Activated B cell treated with CpG ODN at 0.5 μM for 24 hours (primary cell): ENCODE data around the gene CSNK1E. TPM values are rescaled to one million over a fixed set of nuclear protein-coding genes. Genes with fewer than 3 reads are reported as not detected.

ENCODE experiments used
- ATAC-seq: fragments of 200-7000 bp; cut with Tn5 transposase; one replicate; pipeline ENCODE4 v1.10.0; 2021; ENCODE audit warnings: low read depth, mild to moderate bottlenecking, moderate library complexity
- CTCF ChIA-PET: fragments of 350-600 bp; sonication (Branson Sonifier 250); formaldehyde crosslinking; loops from one replicate; lab custom pipeline; 2021; ENCODE audit warnings: antibody characterized with exemption; lab: Charles Lee
- POLR2A ChIA-PET: fragments of 350-600 bp; sonication (Branson Sonifier 250); formaldehyde crosslinking; loops from one replicate; lab custom pipeline; 2021; ENCODE audit warnings: antibody characterized with exemption; lab: Charles Lee
- DNase-seq: peaks from one replicate; pipeline ENCODE4 v3.0.0; 2022
- H3K27ac Mint-ChIP-seq: one replicate; pipeline ENCODE4 v1.8.0; 2020; ENCODE audit warnings: mixed read lengths
- H3K27me3 Mint-ChIP-seq: one replicate; pipeline ENCODE4 v1.8.0; 2021; ENCODE audit warnings: mixed read lengths
- H3K36me3 Mint-ChIP-seq: one replicate; pipeline ENCODE4 v1.8.0; 2021; ENCODE audit warnings: low read depth, mixed read lengths
- H3K4me1 Mint-ChIP-seq: one replicate; pipeline ENCODE4 v1.8.0; 2021; ENCODE audit warnings: mixed read lengths
- H3K4me3 Mint-ChIP-seq: one replicate; pipeline ENCODE4 v1.8.0; 2020; ENCODE audit warnings: mild to moderate bottlenecking, mixed read lengths
- H3K9me3 Mint-ChIP-seq: one replicate; pipeline ENCODE4 v1.8.0; 2020; ENCODE audit warnings: mixed read lengths
- intact Hi-C: fragments of 100-400 bp; cut with micrococcal nuclease; formaldehyde crosslinking; loops from one replicate; pipeline ENCODE4 v1.15.1; 2024
- total RNA-seq: library from RNA; stranded (reverse); gene quantifications from 2 replicates; pipeline ENCODE4 v1.2.3, GENCODE V29; 2022
- TF ChIP-seq, protein P1 (sequence below): fragments of 200-600 bp; IDR thresholded peaks from one replicate; pipeline ENCODE4 v1.8.0; 2022; ENCODE audit warnings: antibody characterized with exemption, mild to moderate bottlenecking

The CSNK1E gene
- total RNA-seq, 1 donor from 2014 or later, result 85.2 TPM

DNA sequence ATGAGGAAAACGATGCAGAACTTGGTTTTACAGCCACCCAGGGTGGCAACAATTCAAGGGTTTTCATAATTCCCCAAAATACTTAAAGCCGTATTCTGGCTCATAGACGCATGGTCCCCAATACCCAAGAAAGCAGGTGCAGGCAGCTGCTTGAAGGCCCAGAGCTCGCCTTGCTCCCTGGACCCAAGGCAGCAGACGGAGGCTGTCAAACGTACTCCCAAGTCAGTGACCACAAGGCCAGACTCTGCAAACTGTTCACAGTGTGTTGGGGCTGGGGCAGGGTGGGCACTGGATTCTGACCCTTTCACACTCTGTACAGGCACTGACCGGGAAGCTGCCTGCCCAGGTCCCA is 65.9 kb downstream of the CSNK1E start:
- DNase-seq, result no peak
- H3K36me3 Mint-ChIP-seq, result peaks cover 10% of the 10 kb centered on the region
- no peak for ATAC-seq
- no peak overlapping the region for H3K27ac Mint-ChIP-seq
- CTCF ChIA-PET, result no interaction called here
- POLR2A ChIA-PET, result no interaction called here
- TF ChIP-seq, protein P1, sequence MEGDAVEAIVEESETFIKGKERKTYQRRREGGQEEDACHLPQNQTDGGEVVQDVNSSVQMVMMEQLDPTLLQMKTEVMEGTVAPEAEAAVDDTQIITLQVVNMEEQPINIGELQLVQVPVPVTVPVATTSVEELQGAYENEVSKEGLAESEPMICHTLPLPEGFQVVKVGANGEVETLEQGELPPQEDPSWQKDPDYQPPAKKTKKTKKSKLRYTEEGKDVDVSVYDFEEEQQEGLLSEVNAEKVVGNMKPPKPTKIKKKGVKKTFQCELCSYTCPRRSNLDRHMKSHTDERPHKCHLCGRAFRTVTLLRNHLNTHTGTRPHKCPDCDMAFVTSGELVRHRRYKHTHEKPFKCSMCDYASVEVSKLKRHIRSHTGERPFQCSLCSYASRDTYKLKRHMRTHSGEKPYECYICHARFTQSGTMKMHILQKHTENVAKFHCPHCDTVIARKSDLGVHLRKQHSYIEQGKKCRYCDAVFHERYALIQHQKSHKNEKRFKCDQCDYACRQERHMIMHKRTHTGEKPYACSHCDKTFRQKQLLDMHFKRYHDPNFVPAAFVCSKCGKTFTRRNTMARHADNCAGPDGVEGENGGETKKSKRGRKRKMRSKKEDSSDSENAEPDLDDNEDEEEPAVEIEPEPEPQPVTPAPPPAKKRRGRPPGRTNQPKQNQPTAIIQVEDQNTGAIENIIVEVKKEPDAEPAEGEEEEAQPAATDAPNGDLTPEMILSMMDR, result no peak
- intact Hi-C loops, result no loop called here
- H3K4me3 Mint-ChIP-seq, result no peak overlapping the region
- no peaks in the 10 kb centered on the region for H3K27me3 Mint-ChIP-seq
- peaks cover 10% of the 10 kb centered on the region for H3K4me1 Mint-ChIP-seq
- H3K9me3 Mint-ChIP-seq, result no peaks in the 10 kb centered on the region

DNA sequence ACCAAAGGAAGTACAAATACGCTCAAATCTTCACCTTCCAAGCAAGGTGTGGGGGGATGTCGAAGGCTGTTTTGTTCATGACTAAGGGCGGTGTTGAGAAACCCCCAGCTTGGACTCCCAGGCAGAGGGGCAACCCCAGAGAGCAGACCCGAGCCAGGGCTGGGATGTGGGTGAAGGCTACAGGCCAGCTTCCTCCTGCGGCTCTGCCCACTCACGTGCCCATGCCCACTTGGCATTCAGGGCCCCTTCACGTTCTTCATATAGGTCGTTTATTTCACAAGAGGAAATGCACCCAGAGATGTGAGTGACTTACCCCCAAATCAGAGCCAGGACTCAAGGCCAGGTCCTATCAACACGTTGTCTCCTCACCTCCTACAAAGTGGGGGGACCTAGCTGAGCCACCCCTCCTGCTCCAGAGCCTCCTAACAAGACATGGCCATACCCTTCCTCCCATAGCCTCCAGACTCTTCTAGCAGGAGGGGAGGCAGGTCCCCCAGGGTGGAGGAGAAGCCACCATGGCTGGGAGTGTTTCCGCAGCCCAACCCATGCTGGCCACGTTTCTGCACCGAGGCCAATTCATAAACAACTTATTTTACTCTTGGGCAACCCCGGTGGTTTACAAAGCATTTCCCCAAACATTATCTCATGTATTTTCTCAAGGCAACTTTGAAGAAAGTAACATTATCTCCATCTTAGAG is 66.4 kb downstream of the CSNK1E start:
- DNase-seq (no peak), ATAC-seq (no peak)
- H3K36me3 Mint-ChIP-seq, result peaks cover 10% of the 10 kb centered on the region
- H3K4me3 Mint-ChIP-seq, result no peak overlapping the region
- H3K27ac Mint-ChIP-seq, result no peak overlapping the region
- no peaks in the 10 kb centered on the region for H3K27me3 Mint-ChIP-seq
- H3K9me3 Mint-ChIP-seq, result no peaks in the 10 kb centered on the region
- ChIA-PET CTCF (no interaction called here), POLR2A (no interaction called here)
- TF ChIP-seq, protein P1, result no peak
- peaks cover 14% of the 10 kb centered on the region for H3K4me1 Mint-ChIP-seq
- intact Hi-C loops, result no loop called here

DNA sequence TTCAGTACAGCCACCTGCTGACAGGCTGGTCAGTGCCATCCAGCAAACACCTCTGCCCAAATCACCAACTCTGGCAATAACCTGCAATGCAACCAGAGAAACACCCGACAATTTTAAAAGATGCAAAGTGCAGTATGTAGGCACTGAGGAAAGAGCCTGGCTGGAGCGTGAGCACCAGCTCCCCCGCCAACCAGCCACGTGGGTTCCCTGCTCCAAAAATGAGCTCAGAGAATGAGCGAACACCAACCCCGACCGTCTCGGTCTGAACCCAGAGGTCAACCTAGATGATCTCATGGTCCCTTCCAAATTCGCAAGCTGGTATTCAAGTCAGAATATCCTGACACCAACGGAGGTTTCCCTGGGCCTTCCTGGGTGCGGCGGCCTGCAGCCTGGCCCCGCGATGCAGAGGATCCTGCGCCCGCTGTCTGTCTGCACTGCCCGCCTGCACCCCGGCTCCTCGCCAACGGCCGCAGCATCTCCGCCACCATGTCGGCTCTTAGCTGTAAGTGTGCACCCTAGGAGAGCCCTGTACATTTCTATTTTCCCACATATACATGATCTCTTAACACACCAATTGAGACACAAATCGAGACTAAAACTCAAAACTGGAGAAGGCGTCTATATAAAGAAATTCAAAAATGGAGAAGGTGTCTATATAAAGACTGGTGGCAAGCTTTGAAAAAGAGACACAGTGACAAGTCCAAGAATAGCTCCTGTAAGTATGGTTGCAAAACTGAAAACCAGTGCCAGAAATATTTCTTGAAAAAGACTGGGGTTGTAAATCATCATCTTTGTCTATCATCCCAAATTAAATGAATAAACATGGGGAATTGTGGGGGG is 67.2 kb downstream of the CSNK1E start:
- Mint-ChIP-seq H3K4me1 (peaks cover 14% of the 10 kb centered on the region), H3K9me3 (no peaks in the 10 kb centered on the region), H3K27ac (no peak overlapping the region), H3K36me3 (peaks cover 10% of the 10 kb centered on the region), H3K4me3 (no peak overlapping the region), H3K27me3 (no peaks in the 10 kb centered on the region)
- TF ChIP-seq, protein P1, result no peak
- ATAC-seq (no peak), DNase-seq (no peak)
- intact Hi-C loops, result no loop called here
- ChIA-PET CTCF (no interaction called here), POLR2A (no interaction called here)

DNA sequence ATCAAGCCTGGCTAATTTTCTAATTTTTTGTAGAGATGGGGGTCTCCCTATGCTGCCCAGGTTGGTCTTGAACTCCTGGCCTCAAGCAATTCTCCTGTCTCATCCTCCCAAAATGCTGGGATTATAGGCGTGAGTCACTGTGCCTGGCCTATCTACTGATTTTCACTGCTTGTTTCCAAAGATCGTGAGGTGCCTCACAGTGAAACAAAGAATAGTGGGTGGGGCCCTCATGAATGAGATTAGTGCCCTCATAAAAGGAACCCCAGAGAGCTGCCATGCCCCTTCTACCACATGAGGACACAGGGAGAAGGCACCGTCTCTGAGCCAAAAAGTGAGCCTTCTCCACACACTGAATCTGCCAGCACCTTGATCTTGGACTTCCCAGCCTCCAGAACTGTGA is 67.9 kb downstream of the CSNK1E start:
- TF ChIP-seq, protein P1, result no peak
- H3K27ac Mint-ChIP-seq, result no peak overlapping the region
- no peak overlapping the region for H3K4me3 Mint-ChIP-seq
- no peak for DNase-seq
- CTCF ChIA-PET, result no interaction called here
- H3K27me3 Mint-ChIP-seq, result no peaks in the 10 kb centered on the region
- H3K4me1 Mint-ChIP-seq, result peaks cover 14% of the 10 kb centered on the region
- intact Hi-C loops, result no loop called here
- H3K36me3 Mint-ChIP-seq, result peaks cover 10% of the 10 kb centered on the region
- POLR2A ChIA-PET, result no interaction called here
- no peaks in the 10 kb centered on the region for H3K9me3 Mint-ChIP-seq
- ATAC-seq, result no peak

DNA sequence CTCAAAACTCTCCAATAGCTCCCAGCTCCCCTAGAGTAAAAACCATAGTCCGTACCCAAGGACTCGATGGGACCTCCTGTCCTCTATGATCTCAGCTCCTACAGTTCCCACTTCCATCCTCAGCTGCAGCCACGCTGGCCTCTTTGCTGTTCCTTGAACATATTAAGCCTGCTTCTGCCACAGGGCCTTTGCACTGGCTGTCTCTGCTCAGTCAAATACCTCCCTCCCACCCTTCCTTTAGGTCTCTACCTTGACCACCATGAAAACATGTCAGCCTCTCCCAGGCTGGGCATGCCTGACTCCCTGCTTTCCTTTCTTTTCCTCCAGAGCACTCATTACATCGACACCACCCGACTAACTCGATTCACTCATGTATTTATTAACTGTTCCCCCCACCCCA is 69.0 kb downstream of the CSNK1E start:
- TF ChIP-seq, protein P1, result no peak
- Mint-ChIP-seq H3K36me3 (peaks cover 19% of the 10 kb centered on the region), H3K27me3 (no peaks in the 10 kb centered on the region), H3K27ac (no peak overlapping the region), H3K9me3 (no peaks in the 10 kb centered on the region), H3K4me3 (no peak overlapping the region), H3K4me1 (peaks cover 14% of the 10 kb centered on the region)
- no peak for DNase-seq
- ATAC-seq, result no peak
- POLR2A ChIA-PET, result no interaction called here
- CTCF ChIA-PET, result no interaction called here
- intact Hi-C loops, result no loop called here
